NCI-H69 (cell line): ENCODE data around the gene ZNG1F.
"Not testable (repeated sequence)": the region's sequence is repeated elsewhere in the genome, so short reads cannot be mapped to it uniquely, and the experiment has no call there.

Source experiments
- DNase-seq: peaks from one replicate; lab custom pipeline; 2025; lab: John Stamatoyannopoulos, UW

ZNG1F gene

GRCh38 chr9:41123396-41123795, 65.7 kb downstream of the ZNG1F start:
- not testable (repeated sequence) for DNase-seq

DNA sequence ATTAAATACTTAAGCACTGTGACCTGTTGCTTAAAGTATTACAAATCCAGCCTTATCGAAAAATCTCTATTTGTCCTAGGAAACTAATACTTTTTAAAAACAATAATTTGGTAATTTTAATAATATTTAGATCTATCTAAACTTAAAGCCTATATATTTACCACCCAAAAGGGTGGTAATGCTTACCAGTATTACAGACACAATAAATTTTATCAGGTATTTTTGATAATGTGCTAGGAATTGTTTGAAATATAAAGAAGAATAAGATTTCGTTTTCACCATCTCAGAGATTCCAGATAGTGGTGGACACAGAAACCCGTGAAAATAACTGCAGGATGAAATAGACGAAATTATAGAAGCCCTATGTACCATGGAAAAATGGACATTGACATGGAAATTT, 68.4 kb downstream of the ZNG1F start:
- not testable (repeated sequence) for DNase-seq

- DNase-seq: not testable (repeated sequence)
Observed at GRCh38 chr9:41119719-41120118, 69.4 kb downstream of the ZNG1F start.

DNA sequence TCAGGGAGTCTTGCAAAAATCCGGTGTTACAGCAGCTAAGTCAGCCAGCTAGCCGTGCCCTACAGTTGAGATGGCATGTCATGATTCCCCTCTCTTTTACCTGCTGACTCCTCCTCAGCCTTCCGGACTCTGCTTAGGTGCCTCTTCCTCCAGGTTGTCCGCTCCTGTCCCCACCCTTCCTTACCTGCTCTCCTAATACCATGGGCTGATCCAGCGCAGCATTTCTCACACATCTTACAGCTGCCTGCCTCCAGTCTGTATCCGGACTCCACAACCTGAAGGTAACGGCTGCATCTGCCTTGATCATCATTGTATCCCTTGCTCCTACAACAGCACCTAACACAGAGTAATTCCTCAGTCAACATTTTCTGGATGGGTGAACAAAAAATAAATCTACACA, 69.8 kb downstream of the ZNG1F start:
- DNase-seq: not testable (repeated sequence)

- DNase-seq: not testable (repeated sequence)
Observed at GRCh38 chr9:41113348-41113747, 75.8 kb downstream of the ZNG1F start.

GRCh38 chr9:41111414-41111813, 77.7 kb downstream of the ZNG1F start:
- DNase-seq: not testable (repeated sequence)

- DNase-seq: not testable (repeated sequence)
Observed at GRCh38 chr9:41110913-41111312, 78.2 kb downstream of the ZNG1F start.

DNA sequence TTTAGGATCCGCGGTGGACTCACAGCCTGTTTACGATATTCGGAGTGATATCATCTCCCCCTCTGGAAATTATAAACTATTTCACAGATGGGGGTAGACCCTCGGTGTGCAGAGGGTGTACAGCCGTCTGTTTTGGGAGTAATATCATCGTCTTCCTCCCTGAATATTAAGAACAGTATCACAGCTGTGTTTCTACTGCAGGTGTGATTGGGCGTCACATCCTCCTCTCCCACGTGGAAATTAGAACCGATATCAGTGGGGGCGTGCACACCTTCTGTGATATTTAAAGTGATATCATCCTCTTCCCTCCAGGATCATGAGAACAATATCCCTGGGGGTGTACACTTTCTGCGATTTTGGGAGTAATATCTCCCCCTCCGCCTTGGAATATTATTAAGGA, 79.9 kb downstream of the ZNG1F start:
- DNase-seq: not testable (repeated sequence)

GRCh38 chr9:41108816-41109215, 80.3 kb downstream of the ZNG1F start:
- DNase-seq: not testable (repeated sequence)

DNA sequence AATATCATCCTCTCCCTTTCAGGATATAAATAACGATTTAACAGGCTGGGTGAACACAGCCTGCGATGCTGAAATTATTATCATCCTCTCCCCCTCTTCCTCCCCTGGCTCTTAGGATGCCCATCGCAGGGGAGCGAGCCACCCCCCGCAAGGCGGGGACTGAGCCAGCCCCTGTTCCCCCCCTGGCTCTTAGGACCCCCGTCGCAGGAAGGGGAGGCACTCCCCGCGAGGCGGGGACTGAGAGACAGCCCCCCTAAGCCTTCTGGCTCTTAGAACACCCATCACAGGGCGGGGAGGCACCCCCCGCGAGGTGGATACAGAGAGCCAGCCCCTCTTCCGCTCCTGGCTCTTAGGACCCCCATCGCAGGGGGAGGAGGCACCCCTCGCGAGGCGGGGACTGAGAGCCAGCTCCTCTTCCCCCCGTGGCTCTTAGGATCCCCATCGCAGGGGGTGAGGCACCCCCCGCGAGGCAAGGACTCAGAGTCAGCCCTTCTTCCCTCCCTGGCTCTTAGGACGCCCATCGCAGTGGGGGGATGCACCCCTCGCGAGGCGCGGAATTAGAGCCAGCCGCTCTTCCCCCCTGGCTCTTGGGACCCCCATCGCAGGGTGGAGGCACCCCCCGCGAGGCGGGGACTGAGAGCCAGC, 82.5 kb downstream of the ZNG1F start:
- not testable (repeated sequence) for DNase-seq

DNA sequence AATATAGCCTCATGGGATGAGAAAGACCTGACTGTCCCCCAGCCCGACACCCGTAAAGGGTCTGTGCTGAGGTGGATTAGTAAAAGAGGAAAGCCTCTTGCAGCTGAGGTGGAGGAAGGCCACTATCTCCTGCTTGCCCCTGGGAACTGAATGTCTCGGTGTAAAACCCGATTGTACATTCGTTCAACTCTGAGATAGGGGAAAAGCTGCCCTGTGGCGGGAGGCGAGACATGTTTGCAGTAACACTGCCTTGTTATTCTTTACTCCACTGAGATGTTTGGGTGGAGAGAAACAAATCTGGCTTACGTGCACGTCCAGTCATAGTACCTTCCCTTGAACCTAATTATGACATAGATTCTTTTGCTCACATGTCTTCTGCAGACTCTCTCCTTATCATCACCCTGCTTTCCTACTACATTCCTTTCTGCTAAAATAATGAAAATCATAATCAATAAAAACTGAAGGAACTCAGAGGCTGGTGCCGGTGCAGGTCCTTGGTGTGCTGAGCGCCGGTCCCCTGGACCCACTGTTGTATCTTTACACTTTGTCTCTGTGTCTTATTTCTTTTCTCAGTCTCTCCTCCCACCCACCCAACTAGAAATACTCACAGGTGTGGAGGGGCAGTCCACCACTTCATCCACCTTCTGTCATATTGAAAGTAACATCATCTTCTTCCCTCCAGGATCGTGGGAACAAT, 83.4 kb downstream of the ZNG1F start:
- not testable (repeated sequence) for DNase-seq

DNA sequence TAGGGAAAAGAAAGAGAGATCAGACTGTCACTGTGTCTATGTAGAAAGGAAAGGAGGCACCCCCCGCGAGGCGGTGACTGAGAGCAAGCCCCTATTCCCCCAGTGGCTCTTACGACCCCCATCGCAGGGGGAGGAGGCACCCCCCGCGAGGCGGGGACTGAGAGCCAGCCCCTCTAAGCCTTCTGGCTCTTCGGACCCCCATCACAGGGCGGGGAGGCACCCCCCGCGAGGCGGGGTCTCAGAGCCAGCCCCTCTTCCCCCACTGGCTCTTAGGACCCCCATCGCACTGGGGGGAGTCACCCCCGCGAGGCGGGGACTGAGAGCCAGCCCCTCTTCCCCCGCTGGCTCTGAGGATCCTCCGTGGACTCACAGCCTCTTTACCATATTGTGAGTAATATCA, 84.6 kb downstream of the ZNG1F start:
- not testable (repeated sequence) for DNase-seq

DNA sequence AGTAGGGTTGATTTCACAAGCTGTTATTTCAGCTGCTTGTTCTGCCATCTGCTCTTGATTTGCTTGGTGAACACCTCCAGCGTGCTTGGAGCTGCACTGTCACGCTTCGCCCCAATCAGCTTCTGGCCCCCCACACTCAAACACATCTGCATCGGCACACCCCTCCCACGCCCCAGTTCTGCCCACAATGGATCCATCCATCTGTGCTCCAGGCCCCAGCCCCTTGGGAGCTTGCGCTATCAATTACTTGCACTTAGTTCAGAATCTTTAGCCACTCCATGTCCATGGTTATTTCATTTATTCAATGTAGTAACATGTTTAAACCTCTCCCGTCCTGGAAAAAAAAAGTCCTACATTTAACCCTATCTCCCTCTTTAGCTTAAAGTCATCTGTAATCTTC, 88.6 kb downstream of the ZNG1F start:
- DNase-seq: not testable (repeated sequence)

- DNase-seq: not testable (repeated sequence)
Observed at GRCh38 chr9:41098759-41099158, 90.4 kb downstream of the ZNG1F start.

DNA sequence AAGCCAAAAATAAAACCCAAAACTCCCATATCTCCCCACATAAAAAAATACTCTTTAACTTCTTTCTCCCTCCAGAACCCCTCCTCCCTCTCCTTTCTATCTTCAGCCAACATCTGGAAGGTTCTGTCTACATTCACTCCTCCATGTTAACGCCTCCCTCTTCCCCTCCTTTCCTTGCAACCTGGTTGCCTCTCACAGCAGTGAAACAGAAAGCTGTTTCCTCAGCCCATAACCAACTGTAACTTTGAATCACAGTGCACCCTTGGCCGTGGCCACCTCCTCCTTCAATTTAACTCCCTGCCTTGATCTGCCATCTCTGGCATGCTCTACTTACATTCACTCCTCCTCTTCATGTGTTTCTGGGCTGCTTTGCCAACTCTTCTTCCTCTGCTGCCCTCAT, 94.1 kb downstream of the ZNG1F start:
- DNase-seq: not testable (repeated sequence)

DNA sequence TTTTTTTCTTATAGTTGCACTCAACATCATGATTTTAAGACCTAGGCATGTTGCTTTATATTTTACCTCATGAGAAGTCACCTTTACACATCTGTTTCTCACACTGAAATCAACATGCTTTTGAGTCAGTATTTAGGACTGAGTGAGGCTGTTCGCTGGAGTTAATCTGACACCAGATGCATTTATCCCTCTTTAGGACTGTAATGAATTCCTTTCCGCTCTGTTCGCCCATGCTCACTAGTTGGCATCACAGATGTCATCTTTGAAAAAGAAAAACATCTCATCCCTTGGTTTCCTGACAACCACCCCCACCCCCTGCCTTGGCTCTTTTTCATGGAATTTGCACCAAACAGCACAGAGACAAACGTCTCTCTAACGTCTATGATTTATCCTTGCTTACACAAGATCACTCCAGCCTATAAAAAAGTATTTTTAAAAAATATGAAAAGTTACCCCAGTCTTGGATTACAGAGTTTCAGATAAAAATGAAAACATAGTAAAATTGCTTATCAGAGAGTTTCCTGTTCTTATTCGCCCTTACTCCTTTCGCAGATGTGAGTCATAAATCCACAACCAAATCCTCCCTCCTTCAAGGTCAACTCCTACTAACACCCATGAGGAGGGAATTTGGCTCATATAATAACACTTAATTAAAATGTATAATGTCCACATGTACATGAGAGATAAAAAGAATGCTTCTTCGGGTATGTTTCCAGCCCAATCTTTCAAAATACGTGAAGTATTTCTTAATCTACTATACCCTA, 94.9 kb downstream of the ZNG1F start:
- DNase-seq: not testable (repeated sequence)

DNA sequence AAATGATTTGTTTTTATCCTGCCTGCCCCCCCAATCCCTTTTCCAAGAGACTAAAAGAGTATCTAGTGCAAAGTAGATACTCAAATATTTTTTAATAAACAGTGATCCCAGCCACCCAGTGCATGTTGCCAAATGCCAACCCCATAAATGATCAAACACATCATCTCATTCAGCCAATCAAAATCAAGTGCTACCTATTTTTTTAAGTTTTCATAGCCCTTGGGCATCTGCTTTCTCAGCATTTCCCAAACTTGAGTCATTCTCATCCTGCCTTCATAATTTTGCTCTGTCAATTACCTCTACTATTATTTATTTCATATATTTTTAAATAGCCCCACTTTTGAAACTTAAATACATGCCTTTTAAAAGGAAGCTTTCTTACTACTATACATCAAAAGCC, 98.2 kb downstream of the ZNG1F start:
- not testable (repeated sequence) for DNase-seq

DNA sequence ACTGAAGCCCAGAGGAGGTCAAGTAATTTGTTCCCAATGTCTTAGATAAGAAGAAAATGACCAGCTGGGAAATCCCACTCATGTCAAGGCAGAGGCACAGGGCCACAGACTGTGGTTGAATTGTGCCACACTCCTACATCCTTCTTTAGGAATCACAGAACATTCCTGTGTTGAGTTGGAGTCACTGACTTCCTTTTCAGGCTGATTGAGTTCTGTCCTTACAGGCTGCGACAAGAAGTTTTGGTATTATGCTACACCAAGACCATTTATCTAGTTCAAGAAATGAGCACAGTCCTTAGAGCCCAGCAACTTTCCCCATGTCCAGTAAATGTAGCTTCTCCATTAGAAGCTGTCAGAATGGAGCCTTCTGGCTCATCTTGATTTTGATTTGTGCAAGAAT, 98.7 kb downstream of the ZNG1F start:
- not testable (repeated sequence) for DNase-seq

GRCh38 chr9:41088450-41089059, 100.6 kb downstream of the ZNG1F start:
- DNase-seq: not testable (repeated sequence)

DNA sequence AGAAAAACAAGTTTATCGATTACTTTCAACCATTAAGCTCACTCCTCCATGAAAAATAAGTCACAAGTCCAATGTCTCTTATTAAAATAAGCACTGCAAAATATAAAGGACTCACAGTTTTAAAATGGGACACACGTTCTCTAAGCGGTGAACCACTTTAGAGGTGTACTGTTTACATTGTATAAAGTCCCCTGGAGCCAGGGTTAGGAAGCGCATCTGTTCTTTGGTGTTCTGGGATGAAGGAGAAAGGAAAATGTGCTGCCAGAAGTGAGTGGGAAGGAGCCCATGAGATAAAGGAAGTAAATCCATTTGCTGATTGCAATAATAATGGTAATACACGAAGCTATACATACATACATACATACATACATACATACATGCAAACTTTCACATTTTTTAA, 101.2 kb downstream of the ZNG1F start:
- not testable (repeated sequence) for DNase-seq

GRCh38 chr9:41087157-41087780, 101.8 kb downstream of the ZNG1F start:
- not testable (repeated sequence) for DNase-seq

- DNase-seq: not testable (repeated sequence)
Observed at GRCh38 chr9:41086685-41087084, 102.4 kb downstream of the ZNG1F start.
